ENCODE data around the gene DRAXIN.

The DRAXIN gene

DNA sequence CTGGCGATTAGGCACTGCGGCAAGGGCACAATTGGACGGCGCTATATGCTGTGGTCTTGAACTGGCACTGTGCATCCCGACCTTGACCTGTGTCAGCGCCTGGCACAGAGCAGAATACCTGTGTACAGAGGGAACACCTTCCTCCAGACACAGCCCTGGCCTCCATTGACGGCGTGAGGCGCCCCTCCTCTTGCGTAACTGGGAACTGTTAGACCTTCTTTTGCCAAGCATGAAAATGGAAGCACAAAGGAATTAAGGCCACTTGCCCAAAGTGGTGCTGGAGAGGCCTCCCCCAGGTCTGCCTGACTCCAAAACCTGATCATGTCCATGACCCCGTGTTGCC lies 37.6 kb downstream of the DRAXIN start:
- no peak overlapping the region for H3K4me3 ChIP-seq (ENCODE audit: low read depth, low read length)
- TF ChIP-seq CTCF (conservative IDR thresholded peaks at IDR 0.05; ENCODE audit: low read depth, low read length) = no peak
- no peak for DNase-seq (ENCODE audit: low read depth)

DNA sequence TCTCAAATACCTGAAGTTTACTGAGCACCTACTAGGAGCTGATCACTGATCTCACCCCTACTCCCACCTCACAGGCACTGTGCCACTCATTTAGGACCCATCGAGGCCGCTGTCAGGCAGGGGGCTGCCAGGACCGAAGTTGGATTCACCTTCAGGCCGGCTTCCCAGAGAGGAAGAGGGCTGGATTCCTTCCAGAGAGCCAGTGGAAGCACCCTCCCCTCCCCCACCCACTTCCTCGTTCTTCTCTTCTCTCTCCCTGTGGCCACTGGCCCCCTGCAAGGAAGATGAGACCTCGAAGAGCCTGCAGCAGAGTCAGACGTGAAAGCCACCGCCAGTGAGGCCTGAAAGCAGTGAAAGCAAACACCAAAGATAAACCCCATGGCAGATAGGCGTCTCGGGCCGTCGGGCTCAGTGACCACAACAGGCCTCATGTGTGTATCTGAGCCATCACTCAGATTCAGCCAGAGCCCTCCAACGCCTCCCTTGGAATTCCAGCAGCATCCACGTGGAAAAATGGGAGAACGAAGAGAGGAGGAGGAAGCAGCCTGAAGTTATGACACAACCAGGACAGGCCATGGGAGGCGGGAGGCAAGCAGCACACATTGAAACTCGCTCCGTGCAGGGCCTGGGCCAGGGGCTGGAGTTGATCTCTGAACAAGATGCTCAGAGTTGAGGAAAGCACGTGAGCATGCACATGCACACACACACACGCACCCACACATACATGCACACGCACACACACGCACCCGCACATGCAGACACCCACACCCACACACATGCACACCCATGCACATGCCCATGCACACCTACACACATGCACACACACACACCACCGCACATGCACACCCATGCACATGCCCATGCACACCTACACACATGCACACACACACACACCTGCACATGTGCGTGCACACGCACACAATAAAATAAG lies 38.3 kb downstream of the DRAXIN start:
- H3K4me3 ChIP-seq (ENCODE audit: low read depth, low read length) = no peak overlapping the region
- DNase-seq (ENCODE audit: low read depth) = no peak
- no peak for TF ChIP-seq CTCF (conservative IDR thresholded peaks at IDR 0.05; ENCODE audit: low read depth, low read length)

- peak; percentile 67 for DNase-seq (ENCODE audit: low read depth)
- no peak overlapping the region for H3K4me3 ChIP-seq (ENCODE audit: low read depth, low read length)
- no peak for TF ChIP-seq CTCF (conservative IDR thresholded peaks at IDR 0.05; ENCODE audit: low read depth, low read length)
Observed at GRCh38 chr1:11730429-11730891, 39.0 kb downstream of the DRAXIN start.

GRCh38 chr1:11731691-11732283 lies 40.3 kb downstream of the DRAXIN start:
- peak overlapping the region; percentile 32 for H3K4me3 ChIP-seq (ENCODE audit: low read depth, low read length)
- peak; percentile 67 for DNase-seq (ENCODE audit: low read depth)
- no peak for TF ChIP-seq CTCF (conservative IDR thresholded peaks at IDR 0.05; ENCODE audit: low read depth, low read length)

- DNase-seq (ENCODE audit: low read depth) = no peak
- no peak for TF ChIP-seq CTCF (conservative IDR thresholded peaks at IDR 0.05; ENCODE audit: low read depth, low read length)
- no peak overlapping the region for H3K4me3 ChIP-seq (ENCODE audit: low read depth, low read length)
Observed at GRCh38 chr1:11733306-11733705, 41.8 kb downstream of the DRAXIN start.

- peak overlapping the region; percentile 95 for H3K4me3 ChIP-seq (ENCODE audit: low read depth, low read length)
Observed at GRCh38 chr1:11735531-11735853, 44.0 kb downstream of the DRAXIN start.

More at GRCh38 chr1:11735531-11735853, 44.0 kb downstream of the DRAXIN start:
- TF ChIP-seq CTCF (conservative IDR thresholded peaks at IDR 0.05; ENCODE audit: low read depth, low read length) = no peak
- DNase-seq (ENCODE audit: low read depth) = no peak
